H1 (cell line): ENCODE measurements around the gene EPHB1. TPM values are rescaled to one million over a fixed set of nuclear protein-coding genes. Genes with fewer than 3 reads are reported as not detected.

ENCODE experiments used
- CTCF ChIA-PET: fragments of 300-600 bp; sonication (Branson Sonifier 250); formaldehyde crosslinking; loops from one replicate; lab custom pipeline; 2021; ENCODE audit not compliant: partially characterized antibody; lab: Charles Lee
- POLR2A ChIA-PET: fragments of 300-600 bp; sonication (Branson Sonifier 250); formaldehyde crosslinking; loops from one replicate; lab custom pipeline; 2021; ENCODE audit warnings: inconsistent platforms; ENCODE audit not compliant: partially characterized antibody; lab: Charles Lee
- DNase-seq, 2 experiments: peaks; one replicate each; pipeline versions ENCODE4 v3.0.0 to v3.0.0-alpha.2; 2010 to 2022; ENCODE audit warnings: low spot score in 2 of 2, low read depth in 1 of 2, mixed read lengths in 1 of 2
- FAIRE-seq: peaks from 2 replicates; lab custom pipeline; 2011; peaks lifted over from hg19 to GRCh38; lab: Jason Lieb, UNC
- H2AFZ ChIP-seq: 2 replicates; pipeline ENCODE4 v1.8.1; 2012; ENCODE audit warnings: low read length, inconsistent platforms
- H2AK5ac ChIP-seq: 2 replicates; pipeline ENCODE4 v1.6.1; 2013; ENCODE audit warnings: low read depth, low read length
- H2BK120ac ChIP-seq: replicated peaks from 2 replicates; pipeline ENCODE3; 2013; ENCODE audit warnings: low read depth, low read length, inconsistent platforms
- H2BK12ac ChIP-seq: 2 replicates; pipeline ENCODE4 v1.6.1; 2013; ENCODE audit warnings: low read depth, low read length
- H2BK15ac ChIP-seq: 2 replicates; pipeline ENCODE4 v1.6.1; 2013; ENCODE audit warnings: low read length
- H2BK20ac ChIP-seq: 2 replicates; pipeline ENCODE4 v1.6.1; 2013; ENCODE audit warnings: low read length
- H2BK5ac ChIP-seq: 2 replicates; pipeline ENCODE4 v1.6.1; 2013; ENCODE audit warnings: low read depth, low read length
- H3K14ac ChIP-seq: 2 replicates; pipeline ENCODE4 v1.6.1; 2013; ENCODE audit warnings: inconsistent platforms; ENCODE audit not compliant: insufficient read length
- H3K18ac ChIP-seq: 2 replicates; pipeline ENCODE4 v1.6.1; 2013; ENCODE audit warnings: low read length; ENCODE audit errors: extremely low read depth
- H3K23ac ChIP-seq: 2 replicates; pipeline ENCODE4 v1.6.1; 2013; ENCODE audit warnings: inconsistent platforms; ENCODE audit not compliant: insufficient read length
- H3K23me2 ChIP-seq: 2 replicates; pipeline ENCODE4 v1.6.1; 2013; ENCODE audit warnings: low read depth, low read length
- H3K27ac ChIP-seq: 2 replicates; pipeline ENCODE4 v1.6.1; 2011; ENCODE audit warnings: low read depth, low read length, inconsistent platforms
- H3K27me3 ChIP-seq, 4 experiments: replicated peaks in 1 of 4; 1 replicate in 1 of 4; 2 replicates in 3 of 4; pipeline versions ENCODE4 v1.6.1 to v1.8.1; 2011 to 2013; ENCODE audit warnings: low read length in 3 of 4, mild to moderate bottlenecking in 3 of 4, inconsistent platforms in 2 of 4, mixed read lengths in 2 of 4, moderate library complexity in 1 of 4; ENCODE audit not compliant: control insufficient read depth in 3 of 4, insufficient read depth in 3 of 4; ENCODE audit errors: extremely low read depth in 1 of 4
- H3K36me3 ChIP-seq, 4 experiments: 2 replicates each; pipeline versions ENCODE4 v1.6.1 to v1.8.1; 2011 to 2013; ENCODE audit warnings: mild to moderate bottlenecking in 4 of 4, low read length in 3 of 4, moderate library complexity in 2 of 4, control low read depth in 1 of 4, inconsistent platforms in 1 of 4; ENCODE audit not compliant: insufficient read depth in 4 of 4, control insufficient read depth in 2 of 4
- H3K4ac ChIP-seq: replicated peaks from 2 replicates; pipeline ENCODE3; 2013; ENCODE audit warnings: low read length, low read depth, mixed read lengths, inconsistent platforms; ENCODE audit not compliant: insufficient read length
- H3K4me1 ChIP-seq, 4 experiments: replicated peaks in 1 of 4; 1 replicate in 1 of 4; 2 replicates in 3 of 4; pipeline versions ENCODE4 v1.6.1 to v1.8.1; 2011 to 2013; ENCODE audit warnings: low read length in 3 of 4, inconsistent platforms in 2 of 4, mixed read lengths in 1 of 4; ENCODE audit not compliant: insufficient read depth in 4 of 4, control insufficient read depth in 3 of 4
- H3K4me2 ChIP-seq, 2 experiments: 2 replicates each; pipeline versions ENCODE4 v1.6.1 to v1.8.1; 2011 to 2013; ENCODE audit warnings: low read depth in 2 of 2, low read length in 2 of 2, control low read depth in 1 of 2, inconsistent platforms in 1 of 2, mild to moderate bottlenecking in 1 of 2; ENCODE audit not compliant: insufficient read depth in 1 of 2
- H3K4me3 ChIP-seq, 4 experiments: fragments of 200-600, 300-600 bp in 1 of 4; sonication (generic), shearing (Covaris generic), sonication (Bioruptor Twin) in 1 of 4; 2 replicates each; pipeline versions ENCODE4 v1.5.1 to v1.8.1; 2011 to 2016; ENCODE audit warnings: low read length in 4 of 4, low read depth in 3 of 4, control low read depth in 2 of 4, inconsistent platforms in 2 of 4, mild to moderate bottlenecking in 2 of 4, mixed read lengths in 1 of 4, moderate library complexity in 1 of 4; ENCODE audit not compliant: insufficient read depth in 2 of 4; ENCODE audit errors: extremely low read depth in 1 of 4
- H3K56ac ChIP-seq: replicated peaks from 2 replicates; pipeline ENCODE3; 2013; ENCODE audit warnings: low read depth, mild to moderate bottlenecking, mixed read lengths, low read length, inconsistent platforms; ENCODE audit not compliant: insufficient read length
- H3K79me1 ChIP-seq: 2 replicates; pipeline ENCODE4 v1.6.1; 2013; ENCODE audit warnings: low read depth, low read length, control low read depth
- H3K79me2 ChIP-seq, 2 experiments: 2 replicates each; pipeline versions ENCODE4 v1.6.1 to v1.8.1; 2012 to 2013; ENCODE audit warnings: low read length in 2 of 2, mild to moderate bottlenecking in 2 of 2, inconsistent platforms in 1 of 2; ENCODE audit not compliant: insufficient read depth in 2 of 2, control insufficient read depth in 1 of 2
- H3K9ac ChIP-seq, 4 experiments: replicated peaks in 1 of 4; 1 replicate in 1 of 4; 2 replicates in 3 of 4; pipeline versions ENCODE4 v1.6.1 to v1.8.1; 2011 to 2013; ENCODE audit warnings: low read depth in 3 of 4, low read length in 3 of 4, control low read depth in 2 of 4, mild to moderate bottlenecking in 2 of 4, moderate library complexity in 2 of 4, inconsistent platforms in 1 of 4; ENCODE audit errors: extremely low read depth in 1 of 4
- H3K9me3 ChIP-seq, 2 experiments: 2 replicates each; pipeline versions ENCODE4 v1.6.1 to v1.8.1; 2012 to 2013; ENCODE audit warnings: mild to moderate bottlenecking in 2 of 2, moderate library complexity in 2 of 2, control low read depth in 1 of 2, inconsistent platforms in 1 of 2, low read depth in 1 of 2, low read length in 1 of 2, mixed read lengths in 1 of 2; ENCODE audit not compliant: insufficient read depth in 2 of 2
- H4K20me1 ChIP-seq, 2 experiments: replicated peaks in 1 of 2; 2 replicates each; pipeline versions ENCODE3 to v1.8.1; 2011 to 2013; ENCODE audit warnings: inconsistent platforms in 2 of 2, low read length in 2 of 2, mild to moderate bottlenecking in 1 of 2; ENCODE audit not compliant: insufficient read depth in 2 of 2, control insufficient read depth in 1 of 2
- H4K5ac ChIP-seq: 2 replicates; pipeline ENCODE4 v1.6.1; 2013; ENCODE audit warnings: low read length, low read depth, mixed read lengths, inconsistent platforms; ENCODE audit not compliant: insufficient read length
- H4K8ac ChIP-seq: 2 replicates; pipeline ENCODE4 v1.8.0; 2013; ENCODE audit warnings: mild to moderate bottlenecking, moderate library complexity, low read length, inconsistent platforms; ENCODE audit not compliant: insufficient read depth; ENCODE audit errors: extremely low read depth
- H4K91ac ChIP-seq: replicated peaks from 2 replicates; pipeline ENCODE3; 2013; ENCODE audit warnings: low read length, mixed read lengths, inconsistent platforms; ENCODE audit not compliant: insufficient read length
- ATF2 ChIP-seq: IDR thresholded peaks from 2 replicates; pipeline ENCODE4 v1.6.1; 2012; ENCODE audit warnings: low read length, inconsistent platforms
- CTCF ChIP-seq, 3 experiments: IDR thresholded peaks; 1 replicate in 2 of 3; 2 replicates in 1 of 3; pipeline versions ENCODE4 v1.5.1 to v1.6.1; 2011; ENCODE audit warnings: low read length in 3 of 3, mild to moderate bottlenecking in 3 of 3, inconsistent platforms in 2 of 3, low read depth in 1 of 3, moderate library complexity in 1 of 3; ENCODE audit not compliant: insufficient read depth in 1 of 3; ENCODE audit errors: control extremely low read depth in 1 of 3
- EP300 ChIP-seq, 2 experiments: IDR thresholded peaks; 1 replicate in 1 of 2; 2 replicates in 1 of 2; pipeline ENCODE4 v1.6.1; 2011 to 2012; ENCODE audit warnings: low read depth in 2 of 2, low read length in 2 of 2, mild to moderate bottlenecking in 2 of 2, borderline replicate concordance in 1 of 2, inconsistent platforms in 1 of 2, moderate library complexity in 1 of 2
- JUN ChIP-seq: IDR thresholded peaks from 2 replicates; pipeline ENCODE4 v1.6.1; 2011; ENCODE audit warnings: low read depth, mild to moderate bottlenecking, improper control_type of control experiment, low read length
- NANOG ChIP-seq: IDR thresholded peaks from 2 replicates; pipeline ENCODE4 v1.6.1; 2011; ENCODE audit warnings: low read length, low read depth, mild to moderate bottlenecking, inconsistent platforms; ENCODE audit not compliant: insufficient read depth, poor library complexity, severe bottlenecking
- RFX5 ChIP-seq: IDR thresholded peaks from 2 replicates; pipeline ENCODE4 v1.6.1; 2011; ENCODE audit warnings: low read depth, low read length, improper control_type of control experiment, borderline replicate concordance
- WGBS, 2 experiments: shearing (Covaris generic) in 1 of 2; methylation state at CpG; one replicate each; pipeline versions ENCODE4 v1.1.6 to v1.1.7; 2013 to 2015; ENCODE audit warnings: low lambda C conversion rate in 2 of 2, mixed read lengths in 2 of 2, inconsistent platforms in 1 of 2, low coverage in 1 of 2, missing lambda C conversion rate in 1 of 2; ENCODE audit not compliant: insufficient replicate concordance in 2 of 2, insufficient coverage in 1 of 2, insufficient read length in 1 of 2; ENCODE audit errors: extremely low coverage in 1 of 2, missing lambda C conversion rate in 1 of 2; 5-methylcytosine and 5-hydroxymethylcytosine counted together
- polyA plus RNA-seq, 7 experiments: library from polyadenylated mRNA; depleted of rRNA in 3 of 7; stranded (reverse) in 5 of 7; unstranded in 2 of 7; fragments of >200 nt in 5 of 7; fragments of 200-250 nt in 2 of 7; gene quantifications; 1 replicate in 5 of 7; 2 replicates in 1 of 7; 4 replicates in 1 of 7; pipeline versions ENCODE4 v1.2.1 to v1.2.3, GENCODE V29; 2011 to 2013; ENCODE audit warnings: missing spikeins in 2 of 7, mixed read lengths in 2 of 7
- total RNA-seq: library from RNA; stranded (reverse); fragmentation: NEBNext Ultra II Directional; extraction: Animal tissue kit (Norgen Biotek cat#: 25700); gene quantifications from 2 replicates; pipeline ENCODE4 v1.2.1, GENCODE V29; 2021
- TF ChIP-seq, protein P1 (sequence below): IDR thresholded peaks from 2 replicates; pipeline ENCODE4 v1.6.1; 2012; ENCODE audit warnings: inconsistent platforms

The EPHB1 gene
- total and polyA plus RNA-seq, 2 of the 8 experiments (the other 6 are each of a cell fraction or from before 2014, with no cell fraction given) = 3.5 to 5.9 TPM

DNA sequence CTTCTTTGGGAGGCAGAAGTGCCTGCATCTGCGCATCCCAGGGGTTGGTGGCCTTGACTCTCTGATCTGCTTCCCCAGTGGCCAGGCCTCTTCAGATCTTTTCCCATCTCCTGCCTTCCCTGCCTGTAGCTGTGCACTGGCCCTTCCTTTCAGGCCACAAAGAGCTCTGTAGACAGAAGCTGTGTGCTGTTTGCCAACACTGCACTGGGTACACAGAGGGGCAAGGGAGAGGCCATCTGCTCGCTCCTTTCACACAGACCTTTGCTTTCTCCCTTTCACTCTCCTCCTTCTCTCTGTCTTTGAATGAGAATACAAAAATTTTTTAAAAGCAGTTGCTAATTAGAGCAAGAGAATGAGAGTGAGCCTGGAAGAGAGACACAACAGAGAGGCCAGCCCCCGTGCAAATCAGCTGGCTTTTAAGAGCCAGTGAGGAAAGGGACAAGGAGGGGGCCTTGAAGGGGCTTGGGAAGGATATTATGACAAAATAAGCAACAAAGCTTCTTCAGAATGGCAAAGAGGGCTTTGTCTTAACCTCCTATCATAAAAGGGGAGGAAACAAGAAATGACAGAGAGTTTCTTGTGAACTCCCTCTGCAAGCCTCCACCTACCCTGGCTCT, 170.9 kb downstream of the EPHB1 start:
- 0 out of 4 replicates have a peak, but pooled peaks cover 0 to 3% of the 10 kb centered on the region in 2 experiments for H3K9me3 ChIP-seq
- FAIRE-seq (no peak), DNase-seq (no peak)
- no peaks in the 10 kb centered on the region for H3K23me2 ChIP-seq
- H2AFZ ChIP-seq = no peak overlapping the region
- 0 out of 2 replicates have a peak overlapping the region, but pooled peaks have one; percentile 9 for H3K18ac ChIP-seq
- H3K4ac ChIP-seq = no peak overlapping the region
- no peaks in the 10 kb centered on the region for H3K36me3 ChIP-seq
- H4K8ac ChIP-seq = no peak overlapping the region
- H3K27ac ChIP-seq = no peak overlapping the region
- no peak overlapping the region for H3K4me2 ChIP-seq
- H3K56ac ChIP-seq = no peak overlapping the region
- TF ChIP-seq CTCF (IDR thresholded peaks at IDR 0.05; ENCODE audit: control extremely low read depth in 1 of 3, insufficient read depth in 1 of 3, low read depth in 1 of 3, low read length in 3 of 3) (no peak), EP300 (IDR thresholded peaks at IDR 0.05; ENCODE audit: borderline replicate concordance in 1 of 2, low read depth in 2 of 2, low read length in 2 of 2) (no peak), RFX5 (no peak), NANOG (no peak), ATF2 (no peak), JUN (no peak)
- TF ChIP-seq, protein P1, sequence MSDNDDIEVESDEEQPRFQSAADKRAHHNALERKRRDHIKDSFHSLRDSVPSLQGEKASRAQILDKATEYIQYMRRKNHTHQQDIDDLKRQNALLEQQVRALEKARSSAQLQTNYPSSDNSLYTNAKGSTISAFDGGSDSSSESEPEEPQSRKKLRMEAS = no peak
- H2BK120ac ChIP-seq = no peak overlapping the region
- H3K4me1 ChIP-seq = peaks cover 0 to 7% (median 0%) of the 10 kb centered on the region in 4 experiments; a peak in 2 of 7 replicates
- no peaks in the 10 kb centered on the region for H3K79me2 ChIP-seq
- no peak overlapping the region for H3K23ac ChIP-seq
- H3K4me3 ChIP-seq = no peak overlapping the region
- H2AK5ac ChIP-seq = no peak overlapping the region
- H3K79me1 ChIP-seq = no peaks in the 10 kb centered on the region
- H4K20me1 ChIP-seq = peaks cover 0 to 2% of the 10 kb centered on the region in 2 experiments
- H3K9ac ChIP-seq = no peak overlapping the region
- no peak overlapping the region for H4K5ac ChIP-seq
- H4K91ac ChIP-seq = no peak overlapping the region
- H3K14ac ChIP-seq = no peak overlapping the region
- H2BK20ac ChIP-seq = no peak overlapping the region
- ChIA-PET CTCF (no interaction called here), POLR2A (no interaction called here)
- H2BK12ac ChIP-seq = no peak overlapping the region
- no peak overlapping the region for H2BK15ac ChIP-seq
- H3K27me3 ChIP-seq = no peaks in the 10 kb centered on the region
- H2BK5ac ChIP-seq = no peak overlapping the region
- 84% methylated on average over 3 of the region's 3 CpGs; no CpG with 5 or more reads in 1 of the 2 experiments for WGBS, 2 experiments
